Skeletal muscle satellite cell (primary cell): ENCODE measurements around the gene ZNF280B.

Experiments used
- H3K27me3 ChIP-seq: 2 replicates; pipeline ENCODE4 v1.7.0; 2013; ENCODE audit warnings: low read length; ENCODE audit not compliant: control insufficient read depth, insufficient read depth
- H3K36me3 ChIP-seq: 2 replicates; pipeline ENCODE4 v1.7.0; 2013; ENCODE audit warnings: mild to moderate bottlenecking, control low read depth, low read length; ENCODE audit not compliant: insufficient read depth
- H3K4me1 ChIP-seq: 2 replicates; pipeline ENCODE4 v1.7.0; 2013; ENCODE audit warnings: low read length; ENCODE audit not compliant: control insufficient read depth, insufficient read depth
- H3K4me2 ChIP-seq: 2 replicates; pipeline ENCODE4 v1.7.0; 2013; ENCODE audit warnings: mild to moderate bottlenecking, low read length
- H3K4me3 ChIP-seq: 2 replicates; pipeline ENCODE4 v1.7.0; 2013; ENCODE audit warnings: low read length
- H3K9ac ChIP-seq: 2 replicates; pipeline ENCODE4 v1.7.0; 2013; ENCODE audit warnings: mild to moderate bottlenecking, low read depth, low read length, moderate library complexity
- H3K9me3 ChIP-seq: replicated peaks from 2 replicates; pipeline ENCODE4 v1.7.0; 2013; ENCODE audit warnings: mild to moderate bottlenecking, control low read depth, low read length

ZNF280B gene

GRCh38 chr22:22548317-22548716, 39.8 kb upstream of the ZNF280B start:
- Histone ChIP-seq H3K4me2 (no peak overlapping the region), H3K4me1 (no peaks in the 10 kb centered on the region), H3K36me3 (no peaks in the 10 kb centered on the region), H3K4me3 (no peak overlapping the region), H3K27me3 (peaks cover 36% of the 10 kb centered on the region), H3K9me3 (no peaks in the 10 kb centered on the region), H3K9ac (no peak overlapping the region)

DNA sequence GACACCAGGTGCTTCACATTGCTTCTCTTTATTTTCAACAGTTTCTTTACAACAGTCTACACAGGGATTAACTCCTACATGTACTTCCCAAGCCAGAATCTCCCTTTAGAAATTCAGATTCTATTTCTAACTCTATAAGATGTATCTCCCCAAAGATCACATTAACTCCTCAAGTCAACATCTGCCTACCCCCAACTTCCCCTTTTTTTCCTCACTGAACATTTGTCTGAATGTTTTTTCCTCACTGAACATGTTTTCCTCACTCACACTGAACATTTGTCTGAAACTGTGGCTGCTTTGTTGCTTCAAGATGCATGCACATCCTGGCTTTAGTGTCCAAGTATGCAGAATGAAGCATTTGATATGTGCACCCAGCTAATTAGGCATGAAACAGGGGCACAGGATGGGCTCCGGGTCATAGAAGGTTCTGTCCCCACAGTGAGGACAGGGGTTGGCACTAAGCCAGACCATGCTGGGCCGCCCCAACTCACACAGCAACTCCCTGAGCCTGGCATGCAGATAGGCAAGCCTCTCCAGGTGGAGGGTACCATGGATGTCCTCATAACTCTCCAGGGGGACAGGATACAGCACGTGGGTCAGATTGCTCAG, 39.3 kb upstream of the ZNF280B start:
- H3K9ac ChIP-seq = no peak overlapping the region
- H3K9me3 ChIP-seq = no peaks in the 10 kb centered on the region
- no peaks in the 10 kb centered on the region for H3K4me1 ChIP-seq
- no peak overlapping the region for H3K4me2 ChIP-seq
- H3K36me3 ChIP-seq = no peaks in the 10 kb centered on the region
- H3K27me3 ChIP-seq = peaks cover 37% of the 10 kb centered on the region
- no peak overlapping the region for H3K4me3 ChIP-seq

- Histone ChIP-seq H3K9me3 (no peaks in the 10 kb centered on the region), H3K36me3 (no peaks in the 10 kb centered on the region), H3K4me2 (no peak overlapping the region)
These were observed 38.7 kb upstream of the ZNF280B start for GRCh38 chr22:22547226-22547625.

GRCh38 chr22:22546490-22546889, 37.9 kb upstream of the ZNF280B start:
- no peak overlapping the region for H3K4me2 ChIP-seq
- no peak overlapping the region for H3K4me3 ChIP-seq
- peaks cover 38% of the 10 kb centered on the region for H3K27me3 ChIP-seq
- H3K9ac ChIP-seq = no peak overlapping the region
- no peaks in the 10 kb centered on the region for H3K36me3 ChIP-seq
- H3K9me3 ChIP-seq = no peaks in the 10 kb centered on the region
- H3K4me1 ChIP-seq = no peaks in the 10 kb centered on the region

More at GRCh38 chr22:22547226-22547625, 38.7 kb upstream of the ZNF280B start:
- Histone ChIP-seq H3K9ac (no peak overlapping the region), H3K27me3 (peaks cover 38% of the 10 kb centered on the region), H3K4me3 (no peak overlapping the region), H3K4me1 (no peaks in the 10 kb centered on the region)

DNA sequence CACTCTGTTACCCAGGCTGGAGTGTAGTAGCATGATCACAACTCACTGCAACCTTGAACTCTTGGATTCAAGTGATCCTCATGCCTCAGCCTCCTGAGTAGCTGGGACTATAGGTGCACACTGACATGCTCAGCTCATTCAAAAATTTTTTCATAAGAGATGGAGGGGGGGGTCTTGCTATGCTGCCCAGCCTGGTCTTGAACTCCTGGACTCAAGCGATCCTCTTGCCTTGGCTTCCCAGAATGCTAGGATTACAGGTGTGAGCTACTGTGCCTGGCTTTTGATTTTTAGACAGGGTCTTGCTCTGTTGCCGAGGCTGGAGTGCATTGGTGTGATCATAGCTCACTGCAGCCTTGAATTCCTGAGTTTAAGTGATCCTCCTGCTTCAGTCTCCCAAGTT, 36.5 kb upstream of the ZNF280B start:
- Histone ChIP-seq H3K4me1 (no peaks in the 10 kb centered on the region), H3K9ac (no peak overlapping the region), H3K9me3 (no peaks in the 10 kb centered on the region), H3K36me3 (no peaks in the 10 kb centered on the region), H3K27me3 (peaks cover 25% of the 10 kb centered on the region), H3K4me3 (no peak overlapping the region), H3K4me2 (no peak overlapping the region)

- Histone ChIP-seq H3K4me1 (no peaks in the 10 kb centered on the region), H3K4me3 (no peak overlapping the region), H3K27me3 (peaks cover 16% of the 10 kb centered on the region), H3K9me3 (no peaks in the 10 kb centered on the region), H3K9ac (no peak overlapping the region), H3K4me2 (no peak overlapping the region), H3K36me3 (no peaks in the 10 kb centered on the region)
These were observed 29.9 kb upstream of the ZNF280B start for GRCh38 chr22:22538226-22538989.

DNA sequence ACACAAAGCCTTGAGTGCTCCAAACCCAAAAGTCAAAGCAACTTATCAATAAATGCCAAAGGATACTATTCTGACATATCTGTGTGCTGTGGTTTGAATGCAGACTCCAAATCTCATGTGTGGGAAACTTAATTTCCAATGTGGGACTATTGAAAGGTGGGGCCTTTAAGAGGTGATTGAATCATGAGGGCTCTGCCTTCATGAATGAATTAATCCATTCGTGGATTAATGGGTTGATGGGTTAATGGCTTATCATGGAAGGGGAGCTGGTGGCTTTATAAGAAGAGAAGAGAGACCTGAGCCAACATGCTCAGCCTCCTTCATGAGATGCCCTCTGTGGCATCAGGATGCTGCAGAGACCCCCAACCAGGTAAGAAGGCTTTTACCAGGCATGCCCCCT, 28.4 kb upstream of the ZNF280B start:
- Histone ChIP-seq H3K36me3 (no peaks in the 10 kb centered on the region), H3K4me3 (no peak overlapping the region), H3K9me3 (no peaks in the 10 kb centered on the region), H3K4me1 (no peaks in the 10 kb centered on the region), H3K9ac (no peak overlapping the region), H3K4me2 (no peak overlapping the region), H3K27me3 (peaks cover 11% of the 10 kb centered on the region)

- Histone ChIP-seq H3K4me2 (no peak overlapping the region), H3K4me3 (no peak overlapping the region), H3K9ac (no peak overlapping the region), H3K27me3 (peaks cover 11% of the 10 kb centered on the region), H3K9me3 (no peaks in the 10 kb centered on the region), H3K4me1 (no peaks in the 10 kb centered on the region), H3K36me3 (no peaks in the 10 kb centered on the region)
These were observed 28.0 kb upstream of the ZNF280B start for GRCh38 chr22:22536515-22536914.

DNA sequence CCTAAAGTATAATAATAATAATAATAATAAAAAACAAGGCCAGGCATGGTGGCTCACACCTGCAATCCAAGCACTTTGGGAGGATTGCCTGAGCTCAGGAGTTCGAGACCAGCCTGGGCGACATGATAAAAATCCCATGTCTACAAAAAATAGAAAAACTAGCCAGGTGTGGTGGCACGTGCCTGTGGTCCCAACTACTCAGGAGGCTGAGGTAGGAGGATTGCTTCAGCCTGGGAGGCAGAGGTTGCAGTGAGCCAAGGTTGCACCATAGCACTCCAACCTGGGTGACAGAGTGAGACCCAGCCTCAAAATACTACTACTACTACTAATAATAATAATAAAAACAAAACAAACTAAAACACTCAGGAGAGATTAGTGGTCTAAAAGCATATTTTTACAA, 27.1 kb upstream of the ZNF280B start:
- H3K4me1 ChIP-seq = no peaks in the 10 kb centered on the region
- H3K4me2 ChIP-seq = no peak overlapping the region
- no peaks in the 10 kb centered on the region for H3K36me3 ChIP-seq
- H3K9me3 ChIP-seq = no peaks in the 10 kb centered on the region
- no peak overlapping the region for H3K4me3 ChIP-seq
- peaks cover 11% of the 10 kb centered on the region for H3K27me3 ChIP-seq
- H3K9ac ChIP-seq = no peak overlapping the region

DNA sequence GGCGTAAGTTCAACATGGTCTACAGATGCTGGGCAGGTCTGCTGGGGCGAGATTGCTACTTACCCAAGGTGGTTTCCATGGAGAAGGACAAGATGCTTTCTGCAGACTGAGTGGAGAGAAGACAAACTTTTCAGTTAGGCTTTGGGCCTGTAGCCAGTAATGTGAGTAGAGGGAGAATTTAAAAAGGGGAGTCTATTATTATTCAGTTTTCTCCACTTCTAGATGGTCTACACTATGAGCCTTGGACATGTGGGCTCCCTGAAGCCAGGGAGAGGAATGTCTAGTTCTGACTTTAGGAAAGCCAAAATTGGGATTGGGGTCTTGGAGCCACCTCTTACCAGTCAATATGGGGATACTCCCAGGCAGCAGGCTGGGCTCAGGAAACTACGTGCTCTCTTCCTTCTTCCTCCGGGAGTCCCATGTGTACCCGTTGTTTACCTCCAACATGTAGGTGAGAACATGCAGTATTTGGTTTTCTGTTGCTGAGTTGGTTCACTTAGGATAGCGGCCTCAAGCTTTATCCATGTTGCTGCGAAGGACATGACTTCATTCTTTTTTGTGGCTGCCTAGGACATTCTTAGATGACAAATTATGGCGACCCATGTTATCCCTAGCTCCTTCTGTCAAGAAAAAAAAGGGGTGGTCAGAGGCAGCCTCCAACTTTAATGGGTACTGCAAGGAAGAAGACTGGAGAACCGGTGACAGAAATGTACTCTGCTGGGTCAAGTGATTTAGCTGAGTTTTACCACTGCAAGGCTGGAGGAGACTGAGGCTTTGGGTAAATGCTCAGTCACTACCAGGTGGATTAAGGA, 26.3 kb upstream of the ZNF280B start:
- Histone ChIP-seq H3K4me2 (no peak overlapping the region), H3K27me3 (peaks cover 11% of the 10 kb centered on the region), H3K36me3 (no peaks in the 10 kb centered on the region), H3K9me3 (no peaks in the 10 kb centered on the region), H3K9ac (no peak overlapping the region), H3K4me1 (no peaks in the 10 kb centered on the region), H3K4me3 (no peak overlapping the region)

- peaks cover 11% of the 10 kb centered on the region for H3K27me3 ChIP-seq
- no peaks in the 10 kb centered on the region for H3K4me1 ChIP-seq
- H3K4me3 ChIP-seq = no peak overlapping the region
These were observed 25.3 kb upstream of the ZNF280B start for GRCh38 chr22:22533863-22534262.

More at GRCh38 chr22:22533863-22534262, 25.3 kb upstream of the ZNF280B start:
- H3K9me3 ChIP-seq = no peaks in the 10 kb centered on the region
- H3K36me3 ChIP-seq = no peaks in the 10 kb centered on the region
- no peak overlapping the region for H3K9ac ChIP-seq
- H3K4me2 ChIP-seq = no peak overlapping the region
